Heart left ventricle (tissue), 16 donors: ENCODE data around the gene ACTN2. TPM values are rescaled to one million over a fixed set of nuclear protein-coding genes. Genes with fewer than 3 reads are reported as not detected.

ENCODE experiments used
- ATAC-seq, 4 donors: fragments of 200-7000 bp; cut with Tn5 transposase; one replicate each; pipeline ENCODE4 v1.9.1; 2020 to 2022; ENCODE audit warnings: moderate library complexity in 4 of 4, mild to moderate bottlenecking in 3 of 4, moderate number of reproducible peaks in 1 of 4
- DNase-seq, 5 donors: peaks; one replicate each; pipeline ENCODE4 v3.0.0-alpha.2; 2020
- H3K27ac ChIP-seq, 12 donors: fragments of 200-600 bp; sonication (generic) in 4 of 12; one replicate each; pipeline versions ENCODE4 v1.5.0 to v1.8.0; 2016 to 2022; ENCODE audit warnings: mild to moderate bottlenecking in 2 of 12
- H3K27me3 ChIP-seq, 9 donors: fragments of 200-600 bp; sonication (generic) in 2 of 9; one replicate each; pipeline versions ENCODE4 v1.5.1 to v1.8.0; 2016 to 2022; ENCODE audit warnings: mild to moderate bottlenecking in 3 of 9
- H3K36me3 ChIP-seq, 9 donors: fragments of 200-600 bp; sonication (generic) in 2 of 9; one replicate each; pipeline versions ENCODE4 v1.5.0 to v1.8.0; 2018 to 2022; ENCODE audit warnings: mild to moderate bottlenecking in 2 of 9
- H3K4me1 ChIP-seq, 12 donors: fragments of 200-600 bp; sonication (generic) in 4 of 12; one replicate each; pipeline versions ENCODE4 v1.5.0 to v1.8.0; 2016 to 2022; ENCODE audit warnings: mild to moderate bottlenecking in 3 of 12
- H3K4me3 ChIP-seq, 12 donors: fragments of 200-600 bp; sonication (generic) in 4 of 12; one replicate each; pipeline versions ENCODE4 v1.5.0 to v1.8.0; 2017 to 2022; ENCODE audit warnings: mild to moderate bottlenecking in 9 of 12, moderate library complexity in 4 of 12
- H3K9me3 ChIP-seq, 12 donors: fragments of 200-600 bp; sonication (generic) in 4 of 12; one replicate each; pipeline versions ENCODE4 v1.5.0 to v1.8.0; 2016 to 2022; ENCODE audit warnings: mild to moderate bottlenecking in 1 of 12
- CTCF ChIP-seq, 12 donors: fragments of 200-600 bp; sonication (generic) in 4 of 12; IDR thresholded peaks; one replicate each; pipeline versions ENCODE4 v1.5.0 to v1.8.0; 2018 to 2022; ENCODE audit warnings: antibody characterized with exemption in 12 of 12, mild to moderate bottlenecking in 5 of 12
- POLR2A ChIP-seq, 2 donors: fragments of 450-650 bp; IDR thresholded peaks; one replicate each; pipeline ENCODE4 v1.6.1; 2017; ENCODE audit warnings: antibody characterized with exemption in 2 of 2, mild to moderate bottlenecking in 2 of 2, moderate library complexity in 2 of 2
- WGBS, 4 donors: extraction: QIAGEN DNeasy Blood & Tissue Kit in 2 of 4; methylation state at CpG; one replicate each; pipeline versions ENCODE4 v1.1.5 to v1.1.7; 2013 to 2018; 5-methylcytosine and 5-hydroxymethylcytosine counted together
- intact Hi-C, 10 donors: fragments of 100-400 bp; cut with DNase I; formaldehyde crosslinking; loops; one replicate each; pipeline versions ENCODE4 v1.11.1 to v1.14.2; 2022
- polyA plus RNA-seq, 2 donors: library from polyadenylated mRNA; stranded (reverse); fragments of 200-250 nt; gene quantifications; one replicate each; pipeline ENCODE4 v1.2.3, GENCODE V29; 2013
- total RNA-seq, 9 donors: library from RNA; depleted of rRNA in 2 of 9; stranded (reverse); fragments of >200 nt in 2 of 9; fragmentation: NEBNext Ultra II Directional in 3 of 9; extraction: Animal tissue kit (Norgen Biotek cat#: 25700) in 3 of 9; gene quantifications; one replicate each; pipeline versions ENCODE4 v1.1.0 to v1.2.4, GENCODE V29; 2016 to 2023
- donor health status: ischemic (EF 13 %, LVEDD 7.1; RV severe dilation, severe dysfunction).
- donor health status: healthy with polysubstance abuse.
- donor health status: DM: no; HTN: yes; CAD: no.
- donor health status: DM: no; HTN: no; CAD: no.
- donor health status: ischemic (EF 25% LVEDD 6.9; RV normal size, moderate dysfunction).
- donor health status: ischemic (EF 25% LVEDD 5.7; RV mildly dilated, moderate dysfunction).
- donor health status: healthy.
- donor health status: DM: yes; HTN: yes; CAD: no.
- donor health status: ischemic (EF 35%, LVEDD 5.7; RV mildly dilated, moderate dysfunction).
- donor health status: nonischemic (EF 11% LVEDD 7.7; RV severe dilation, severe dysfunction).
- donor health status: DM: yes; HTN: yes; CAD: no.
- donor health status: PGD.
- donor health status: ischemic (EF 29% LVEDD 5.4; RV normal size, mild dysfunction).
- donor health status: nonischemic (EF 23%, LVEDD 6.1; RV moderate dilation, normal function).

Gene ACTN2
- total and polyA plus RNA-seq, 11 donors: 1,024 to 4,007 (median 2,848) TPM

GRCh38 chr1:236751935-236752334, 65.6 kb downstream of the ACTN2 start:
- Histone ChIP-seq H3K27me3 (no peaks in the 10 kb centered on the region), H3K4me1 (peaks cover 0 to 58% (median 12%) of the 10 kb centered on the region in 12 donors), H3K27ac (peak overlapping the region in 4 of 12 donors; percentile 2 to 47 (median 45)), H3K9me3 (no peaks in the 10 kb centered on the region), H3K4me3 (no peak overlapping the region), H3K36me3 (peaks cover 0 to 82% (median 45%) of the 10 kb centered on the region in 9 donors)
- ATAC-seq (no peak), DNase-seq (no peak)
- intact Hi-C loops: no loop called here
- TF ChIP-seq CTCF (IDR thresholded peaks at IDR 0.05) (no peak), POLR2A (IDR thresholded peaks at IDR 0.05) (no peak)
- 52 to 62% (median 59%) methylated on average over 4 of the region's 4 CpGs for WGBS, 4 donors

GRCh38 chr1:236753516-236753915, 67.2 kb downstream of the ACTN2 start:
- no peak for DNase-seq
- H3K27me3 ChIP-seq: no peaks in the 10 kb centered on the region
- intact Hi-C loops: no loop called here
- no peak for TF ChIP-seq POLR2A (IDR thresholded peaks at IDR 0.05)
- peak in 4 of 12 donors; percentile 15 to 41 (median 25) for TF ChIP-seq CTCF (IDR thresholded peaks at IDR 0.05)
- ATAC-seq: peak; percentile 33 to 66 (median 50)
- no peaks in the 10 kb centered on the region for H3K9me3 ChIP-seq
- no peak overlapping the region for H3K4me3 ChIP-seq
- H3K27ac ChIP-seq: peak overlapping the region in 9 of 12 donors; percentile 38 to 73 (median 60)
- H3K36me3 ChIP-seq: peaks cover 0 to 84% (median 42%) of the 10 kb centered on the region in 9 donors
- WGBS, 4 donors: 39 to 53% (median 39%) methylated on average over 5 of the region's 5 CpGs
- H3K4me1 ChIP-seq: peaks cover 0 to 44% (median 8%) of the 10 kb centered on the region in 12 donors

GRCh38 chr1:236753964-236754363, 67.7 kb downstream of the ACTN2 start:
- H3K4me1 ChIP-seq: peaks cover 0 to 43% (median 8%) of the 10 kb centered on the region in 12 donors
- TF ChIP-seq CTCF (IDR thresholded peaks at IDR 0.05) (no peak), POLR2A (IDR thresholded peaks at IDR 0.05) (no peak)
- intact Hi-C loops: no loop called here
- WGBS, 4 donors: 43 to 60% (median 55%) methylated on average over 10 to 14 of the region's 14 CpGs
- peaks cover 0 to 84% (median 42%) of the 10 kb centered on the region in 9 donors for H3K36me3 ChIP-seq
- H3K9me3 ChIP-seq: no peaks in the 10 kb centered on the region
- no peak overlapping the region for H3K4me3 ChIP-seq
- no peaks in the 10 kb centered on the region for H3K27me3 ChIP-seq
- ATAC-seq (peak; percentile 62 to 86 (median 79)), DNase-seq (peak in 4 of 5 donors; percentile 59 to 74 (median 63))
- H3K27ac ChIP-seq: peak overlapping the region in 9 of 12 donors; percentile 38 to 73 (median 60)

GRCh38 chr1:236754525-236755210, 68.4 kb downstream of the ACTN2 start:
- WGBS, 4 donors: 59 to 64% (median 63%) methylated on average over 18 of the region's 18 CpGs
- no peak for DNase-seq
- no peaks in the 10 kb centered on the region for H3K9me3 ChIP-seq
- H3K36me3 ChIP-seq: peaks cover 0 to 84% (median 40%) of the 10 kb centered on the region in 9 donors
- intact Hi-C loops: no loop called here
- peak overlapping the region in 8 of 12 donors; percentile 38 to 73 (median 62) for H3K27ac ChIP-seq
- H3K27me3 ChIP-seq: no peaks in the 10 kb centered on the region
- ATAC-seq: no peak
- no peak overlapping the region for H3K4me3 ChIP-seq
- TF ChIP-seq POLR2A (IDR thresholded peaks at IDR 0.05): no peak
- TF ChIP-seq CTCF (IDR thresholded peaks at IDR 0.05): no peak
- H3K4me1 ChIP-seq: peaks cover 0 to 43% (median 8%) of the 10 kb centered on the region in 12 donors
